Brain microvascular endothelial cell (primary cell): Measurements from ENCODE around the gene BTC.

Source experiments
- DNase-seq: peaks from one replicate; pipeline ENCODE4 v3.0.0-alpha.2; 2020
- H3K27ac ChIP-seq: fragments of 250-450 bp; sonication (Bioruptor Pico); 2 replicates; pipeline ENCODE4 v1.5.1; 2020; ENCODE audit warnings: mild to moderate bottlenecking, moderate library complexity
- H3K27me3 ChIP-seq: fragments of 250-450 bp; sonication (Bioruptor Pico); replicated peaks from 2 replicates; pipeline ENCODE4 v1.5.1; 2020; ENCODE audit warnings: mild to moderate bottlenecking
- H3K36me3 ChIP-seq: fragments of 250-450 bp; sonication (Bioruptor Pico); replicated peaks from 2 replicates; pipeline ENCODE4 v1.5.1; 2020; ENCODE audit warnings: mild to moderate bottlenecking
- H3K4me3 ChIP-seq: 2 replicates; pipeline ENCODE4 v1.5.1; 2011; ENCODE audit warnings: low read depth, mild to moderate bottlenecking, control low read depth, low read length, moderate library complexity
- CTCF ChIP-seq: IDR thresholded peaks from 2 replicates; pipeline ENCODE4 v1.5.1; 2011; ENCODE audit warnings: low read depth, mild to moderate bottlenecking, moderate library complexity, low read length, control low read depth, inconsistent platforms; ENCODE audit errors: missing control alignments
- in situ Hi-C: cut with HindIII; loops from 2 replicates; pipeline ENCODE4 v1.10.0; 2017; ENCODE audit warnings: low sequenced_read_pairs, low pct_ligation_motif_present

BTC gene

GRCh38 chr4:74772106-74772505 lies 22.2 kb downstream of the BTC start:
- no peak for DNase-seq
- no peaks in the 10 kb centered on the region for H3K27me3 ChIP-seq
- TF ChIP-seq CTCF = no peak
- no peak overlapping the region for H3K4me3 ChIP-seq
- in situ Hi-C loops = no loop called here
- no peak overlapping the region for H3K27ac ChIP-seq
- no peaks in the 10 kb centered on the region for H3K36me3 ChIP-seq

- H3K27me3 ChIP-seq = no peaks in the 10 kb centered on the region
- no peak for TF ChIP-seq CTCF
- H3K4me3 ChIP-seq = no peak overlapping the region
- H3K36me3 ChIP-seq = no peaks in the 10 kb centered on the region
- no peak for DNase-seq
- H3K27ac ChIP-seq = no peak overlapping the region
- in situ Hi-C loops = no loop called here
These were observed 24.0 kb downstream of the BTC start for GRCh38 chr4:74770226-74770910.

GRCh38 chr4:74768857-74769525 lies 25.3 kb downstream of the BTC start:
- peak; percentile 33 for DNase-seq
- Histone ChIP-seq H3K27me3 (no peaks in the 10 kb centered on the region), H3K36me3 (no peaks in the 10 kb centered on the region), H3K27ac (no peak overlapping the region), H3K4me3 (no peak overlapping the region)
- in situ Hi-C loops = no loop called here
- no peak for TF ChIP-seq CTCF

- no peak for TF ChIP-seq CTCF
- no peak overlapping the region for H3K27ac ChIP-seq
- H3K4me3 ChIP-seq = no peak overlapping the region
- in situ Hi-C loops = no loop called here
- no peaks in the 10 kb centered on the region for H3K27me3 ChIP-seq
- no peaks in the 10 kb centered on the region for H3K36me3 ChIP-seq
- no peak for DNase-seq
These were observed 30.2 kb downstream of the BTC start for GRCh38 chr4:74764119-74764518.

GRCh38 chr4:74758551-74759145 lies 35.7 kb downstream of the BTC start:
- in situ Hi-C loops = no loop called here

More at GRCh38 chr4:74758551-74759145, 35.7 kb downstream of the BTC start:
- Histone ChIP-seq H3K36me3 (no peaks in the 10 kb centered on the region), H3K27me3 (no peaks in the 10 kb centered on the region), H3K4me3 (no peak overlapping the region), H3K27ac (no peak overlapping the region)
- no peak for DNase-seq
- TF ChIP-seq CTCF = no peak
